Panc1 (cell line): ENCODE measurements around the gene PIGU. TPM values are rescaled to one million over a fixed set of nuclear protein-coding genes. Genes with fewer than 3 reads are reported as not detected.
A peak's percentile ranks its signal among the peaks of the same experiment; 100 is the strongest.
"Not testable (repeated sequence)": the region's sequence is repeated elsewhere in the genome, so short reads cannot be mapped to it uniquely, and the experiment has no call there.

Source experiments
- ATAC-seq: fragments of 200-7000 bp; cut with Tn5 transposase; 2 replicates; pipeline ENCODE4 v1.9.1; 2020; ENCODE audit warnings: mild to moderate bottlenecking, moderate library complexity
- BruUV-seq: library from RNA; stranded (reverse); fragments of 400-500 nt; replicated peaks from 2 replicates; lab custom pipeline; 2021; lab: Mats Ljungman, UMichigan
- CTCF ChIA-PET: fragments of 300-600 bp; sonication (Branson Sonifier 250); formaldehyde crosslinking; loops from one replicate; lab custom pipeline; 2022; ENCODE audit warnings: antibody characterized with exemption; lab: Charles Lee
- POLR2A ChIA-PET: fragments of 300-600 bp; sonication (Branson Sonifier 250); formaldehyde crosslinking; loops from one replicate; lab custom pipeline; 2022; ENCODE audit warnings: antibody characterized with exemption; lab: Charles Lee
- DNase-seq: peaks from one replicate; pipeline ENCODE4 v3.0.0-alpha.2; 2010; ENCODE audit warnings: low read depth, low spot score
- H3K27ac ChIP-seq: 2 replicates; pipeline ENCODE4 v1.5.1; 2011; ENCODE audit warnings: mild to moderate bottlenecking, low read length, inconsistent platforms
- H3K27me3 ChIP-seq: fragments of 200-500 bp; sonication (Bioruptor generic); 2 replicates; pipeline ENCODE4 v1.6.0; 2014; ENCODE audit warnings: low read length, inconsistent platforms; ENCODE audit not compliant: control insufficient read depth, insufficient read depth
- H3K36me3 ChIP-seq: fragments of 200-500 bp; sonication (Bioruptor generic); 2 replicates; pipeline ENCODE4 v1.5.1; 2014; ENCODE audit warnings: inconsistent platforms, mild to moderate bottlenecking, low read length, moderate library complexity; ENCODE audit not compliant: control insufficient read depth, insufficient read depth
- H3K4me1 ChIP-seq: 2 replicates; pipeline ENCODE4 v1.5.1; 2011; ENCODE audit warnings: inconsistent platforms, mild to moderate bottlenecking, low read length, moderate library complexity; ENCODE audit not compliant: control insufficient read depth, insufficient read depth
- H3K4me3 ChIP-seq, 2 experiments: 2 replicates each; pipeline ENCODE4 v1.5.1; 2011 to 2012; ENCODE audit warnings: low read depth in 2 of 2, low read length in 2 of 2, mild to moderate bottlenecking in 2 of 2, inconsistent platforms in 1 of 2, moderate library complexity in 1 of 2
- H3K9me3 ChIP-seq: fragments of 200-500 bp; sonication (Bioruptor generic); 2 replicates; pipeline ENCODE4 v1.5.1; 2014; ENCODE audit warnings: low read depth, mild to moderate bottlenecking, inconsistent platforms, low read length, moderate library complexity; ENCODE audit not compliant: control insufficient read depth, insufficient read depth
- CTCF ChIP-seq: fragments of 450-650 bp; IDR thresholded peaks from 2 replicates; pipeline ENCODE4 v1.5.1; 2017; ENCODE audit warnings: mild to moderate bottlenecking
- POLR2AphosphoS5 ChIP-seq: IDR thresholded peaks from 2 replicates; pipeline ENCODE4 v1.6.1; 2012; ENCODE audit warnings: mild to moderate bottlenecking, low read depth, low read length, moderate library complexity
- REST ChIP-seq, 2 experiments: IDR thresholded peaks; 2 replicates each; pipeline ENCODE4 v1.6.1; 2011 to 2012; ENCODE audit warnings: low read depth in 2 of 2, control low read depth in 1 of 2, low read length in 1 of 2, mild to moderate bottlenecking in 1 of 2, moderate library complexity in 1 of 2; ENCODE audit not compliant: insufficient read depth in 1 of 2
- SIN3A ChIP-seq: IDR thresholded peaks from 2 replicates; pipeline ENCODE4 v1.6.1; 2012; ENCODE audit warnings: low read depth, mild to moderate bottlenecking, low read length, moderate library complexity, borderline replicate concordance; ENCODE audit not compliant: insufficient read depth
- TCF7L2 ChIP-seq: IDR thresholded peaks from 2 replicates; pipeline ENCODE4 v1.6.1; 2011; ENCODE audit warnings: mild to moderate bottlenecking, low read depth, low read length, inconsistent platforms
- in situ Hi-C: cut with HindIII; loops from 2 replicates; pipeline ENCODE4 v1.10.0; 2016; ENCODE audit warnings: low sequenced_read_pairs, low pct_unique_long_range_greater_than_20kb
- intact Hi-C: fragments of 100-400 bp; cut with micrococcal nuclease; formaldehyde crosslinking; loops from one replicate; pipeline ENCODE4 v1.10.0; 2022; ENCODE audit not compliant: unreplicated experiment
- total RNA-seq: library from RNA; stranded (reverse); gene quantifications from one replicate; pipeline ENCODE4 v1.2.1, GENCODE V29; 2021; ENCODE audit not compliant: unreplicated experiment

The PIGU gene
- total RNA-seq, 1 experiment from 2014 or later: 22.9 TPM

- intact Hi-C loops (no loop called here), in situ Hi-C loops (no loop called here)
- Histone ChIP-seq H3K4me1 (no peaks in the 10 kb centered on the region), H3K36me3 (no peaks in the 10 kb centered on the region; the same call in 1 of the 2 replicates), H3K9me3 (no peaks in the 10 kb centered on the region), H3K4me3 (no peak overlapping the region), H3K27ac (no peak overlapping the region), H3K27me3 (no peaks in the 10 kb centered on the region)
- DNase-seq (no peak), ATAC-seq (0 out of 2 replicates have a peak, but pooled peaks have one; percentile 38)
- no TSS peak for BruUV-seq
- ChIA-PET CTCF (interaction anchor here (0.5 to 0.8 kb wide), 2 partner anchors 107 to 217 kb away, joined by 3 to 9 read pairs; no protein-coding TSS in a partner anchor), POLR2A (interaction anchor here (0.6 kb wide), 1 partner anchor 1654 kb away, joined by 3 read pairs; no protein-coding TSS in a partner anchor)
- TF ChIP-seq POLR2AphosphoS5 (no peak), TCF7L2 (no peak), SIN3A (no peak), REST (IDR thresholded peaks at IDR 0.05; ENCODE audit: insufficient read depth in 1 of 2, low read depth in 2 of 2, low read length in 1 of 2) (no peak), CTCF (no peak)
Observed at GRCh38 chr20:34663213-34663943, 13.5 kb downstream of the PIGU start.

- BruUV-seq, DNase-seq, H3K9me3 ChIP-seq, intact Hi-C loops, H3K27me3 ChIP-seq, H3K36me3 ChIP-seq, H3K4me1 ChIP-seq, in situ Hi-C loops, POLR2A ChIA-PET, H3K4me3 ChIP-seq, H3K27ac ChIP-seq: not testable (repeated sequence)
- ATAC-seq: peak; percentile 30; the same call in 1 of the 2 replicates
- CTCF ChIA-PET: interaction anchor here (1.0 kb wide), 1 partner anchor 108 kb away, joined by 4 read pairs; no protein-coding TSS in a partner anchor
Observed at GRCh38 chr20:34661811-34662210, 15.1 kb downstream of the PIGU start.

GRCh38 chr20:34658654-34659053, 18.2 kb downstream of the PIGU start:
- in situ Hi-C loops, CTCF ChIA-PET: not testable (repeated sequence)

More at GRCh38 chr20:34658654-34659053, 18.2 kb downstream of the PIGU start:
- POLR2A ChIA-PET, H3K4me3 ChIP-seq, ATAC-seq, H3K9me3 ChIP-seq, H3K27ac ChIP-seq, DNase-seq, H3K4me1 ChIP-seq, BruUV-seq, H3K27me3 ChIP-seq, H3K36me3 ChIP-seq, intact Hi-C loops: not testable (repeated sequence)
